K562 (cell line): Measurements from ENCODE around the gene FGFBP3. TPM values are rescaled to one million over a fixed set of nuclear protein-coding genes. Genes with fewer than 3 reads are reported as not detected.

Experiments used
- ARID1B ChIP-seq: fragments of 450-650 bp; IDR thresholded peaks from 2 replicates; pipeline ENCODE4 v1.6.1; 2016; ENCODE audit warnings: antibody characterized with exemption, mild to moderate bottlenecking, inconsistent platforms
- CLOCK ChIP-seq: fragments of 250-450 bp; sonication (Bioruptor Pico); IDR thresholded peaks from 2 replicates; pipeline ENCODE4 v1.4.0; 2020; ENCODE audit warnings: mild to moderate bottlenecking, moderate library complexity, borderline replicate concordance
- E2F5 ChIP-seq: sonication (generic); formaldehyde crosslinking; IDR thresholded peaks from 2 replicates; pipeline ENCODE4 v1.8.0; 2022; ENCODE audit warnings: mild to moderate bottlenecking, missing genetic modification reagents
- FUS ChIP-seq: fragments of 200-400 bp; formaldehyde crosslinking; optimal IDR thresholded peaks from 2 replicates; pipeline ENCODE3; 2017; ENCODE audit warnings: low read depth, low read length
- MAZ ChIP-seq, 2 experiments: fragments of 450-650 bp in 1 of 2; sonication (generic) in 1 of 2; formaldehyde crosslinking; IDR thresholded peaks in 1 of 2; conservative IDR thresholded peaks in 1 of 2; 2 replicates each; pipeline versions ENCODE4 v1.4.0 to v1.5.0; 2020; ENCODE audit warnings: mild to moderate bottlenecking in 1 of 2, missing genetic modification reagents in 1 of 2
- MLLT1 ChIP-seq, 2 experiments: fragments of 450-650 bp; IDR thresholded peaks; 2 replicates each; pipeline ENCODE4 v1.6.1; 2016
- SMAD3 ChIP-seq: fragments of 450-650 bp; formaldehyde crosslinking; conservative IDR thresholded peaks from 2 replicates; pipeline ENCODE4 v1.4.0; 2020; ENCODE audit warnings: mild to moderate bottlenecking
- TSC22D4 ChIP-seq: fragments of 450-650 bp; IDR thresholded peaks from 2 replicates; pipeline ENCODE4 v1.6.1; 2016; ENCODE audit warnings: missing genetic modification characterization, missing biosample characterization, control low read depth
- YY1 ChIP-seq, 3 experiments: IDR thresholded peaks; 2 replicates each; pipeline ENCODE4 v1.6.1; 2011; ENCODE audit warnings: low read length in 2 of 3, mild to moderate bottlenecking in 2 of 3, moderate library complexity in 2 of 3, borderline replicate concordance in 1 of 3, control low read depth in 1 of 3, low read depth in 1 of 3; ENCODE audit not compliant: insufficient read depth in 3 of 3, insufficient replicate concordance in 2 of 3, control insufficient read depth in 1 of 3, insufficient read length in 1 of 3; ENCODE audit errors: extremely low read depth in 1 of 3
- ZFP91 ChIP-seq: sonication (generic); formaldehyde crosslinking; IDR thresholded peaks from 2 replicates; pipeline ENCODE4 v1.8.0; 2022; ENCODE audit warnings: mild to moderate bottlenecking, missing genetic modification reagents
- ZNF592 ChIP-seq: fragments of 450-650 bp; IDR thresholded peaks from 2 replicates; pipeline ENCODE4 v1.6.1; 2017; ENCODE audit warnings: antibody characterized with exemption, mild to moderate bottlenecking
- polyA plus RNA-seq, 8 experiments: library from polyadenylated mRNA; depleted of rRNA in 4 of 8; stranded (reverse) in 5 of 8; unstranded in 3 of 8; fragments of >200 nt; fragmentation: Nextera tagmentation in 2 of 8; fragmentation: Illumina TruSeq in 1 of 8; extraction: Ambion mirVana in 2 of 8; extraction: Trizol in 1 of 8; gene quantifications; 2 replicates each; pipeline versions ENCODE4 v1.2.1 to v1.2.3, GENCODE V29; 2011 to 2014; ENCODE audit warnings: inconsistent platforms in 1 of 8, missing spikeins in 1 of 8
- total RNA-seq, 7 experiments: library from RNA; depleted of rRNA in 6 of 7; stranded (reverse); fragments of >200 nt in 6 of 7; fragmentation: Illumina TruSeq in 2 of 7; extraction: Trizol in 2 of 7; gene quantifications; 2 replicates each; pipeline versions ENCODE4 v1.2.1 to v1.2.3, GENCODE V29; 2011 to 2021; ENCODE audit warnings: low replicate concordance in 1 of 7

Gene FGFBP3
- total and polyA plus RNA-seq, 9 of the 15 experiments (the other 6 are each of a cell fraction or from before 2014, with no cell fraction given), result 0.58 to 3.0 (median 1.5) TPM

GRCh38 chr10:91901784-91902677 is 7.3 kb downstream of the FGFBP3 start (continued):
- 0 out of 2 replicates have a peak, but pooled peaks have one; percentile 32 for TF ChIP-seq E2F5
- 0 out of 2 replicates have a peak, but pooled peaks have one; percentile 57 for TF ChIP-seq ZNF592
- TF ChIP-seq MAZ (CRISPR knock-in tag; conservative IDR thresholded peaks at IDR 0.05 in 1 of 2, IDR thresholded peaks at IDR 0.05 in 1 of 2), result no peak
- no peak for TF ChIP-seq CLOCK (CRISPR knock-in tag)
- peak in 1 of 3 experiments; percentile 67 for TF ChIP-seq YY1 (IDR thresholded peaks at IDR 0.05; ENCODE audit: borderline replicate concordance in 1 of 3, control insufficient read depth in 1 of 3, extremely low read depth in 1 of 3, insufficient read depth in 3 of 3, insufficient read length in 1 of 3, insufficient replicate concordance in 2 of 3, low read depth in 1 of 3, low read length in 2 of 3)
- no peak for TF ChIP-seq MLLT1 (IDR thresholded peaks at IDR 0.05)
- peak; percentile 81 for TF ChIP-seq ARID1B
- no peak for TF ChIP-seq TSC22D4 (tag)
- TF ChIP-seq SMAD3 (CRISPR knock-in tag), result no peak
- no peak for TF ChIP-seq ZFP91 (CRISPR knock-in tag)
- TF ChIP-seq FUS, result no peak
